ENCODE measurements around the gene CX3CR1. TPM values are rescaled to one million over a fixed set of nuclear protein-coding genes. Genes with fewer than 3 reads are reported as not detected.

Gene CX3CR1
- total RNA-seq, 1 donor from 2014 or later = not detected

DNA sequence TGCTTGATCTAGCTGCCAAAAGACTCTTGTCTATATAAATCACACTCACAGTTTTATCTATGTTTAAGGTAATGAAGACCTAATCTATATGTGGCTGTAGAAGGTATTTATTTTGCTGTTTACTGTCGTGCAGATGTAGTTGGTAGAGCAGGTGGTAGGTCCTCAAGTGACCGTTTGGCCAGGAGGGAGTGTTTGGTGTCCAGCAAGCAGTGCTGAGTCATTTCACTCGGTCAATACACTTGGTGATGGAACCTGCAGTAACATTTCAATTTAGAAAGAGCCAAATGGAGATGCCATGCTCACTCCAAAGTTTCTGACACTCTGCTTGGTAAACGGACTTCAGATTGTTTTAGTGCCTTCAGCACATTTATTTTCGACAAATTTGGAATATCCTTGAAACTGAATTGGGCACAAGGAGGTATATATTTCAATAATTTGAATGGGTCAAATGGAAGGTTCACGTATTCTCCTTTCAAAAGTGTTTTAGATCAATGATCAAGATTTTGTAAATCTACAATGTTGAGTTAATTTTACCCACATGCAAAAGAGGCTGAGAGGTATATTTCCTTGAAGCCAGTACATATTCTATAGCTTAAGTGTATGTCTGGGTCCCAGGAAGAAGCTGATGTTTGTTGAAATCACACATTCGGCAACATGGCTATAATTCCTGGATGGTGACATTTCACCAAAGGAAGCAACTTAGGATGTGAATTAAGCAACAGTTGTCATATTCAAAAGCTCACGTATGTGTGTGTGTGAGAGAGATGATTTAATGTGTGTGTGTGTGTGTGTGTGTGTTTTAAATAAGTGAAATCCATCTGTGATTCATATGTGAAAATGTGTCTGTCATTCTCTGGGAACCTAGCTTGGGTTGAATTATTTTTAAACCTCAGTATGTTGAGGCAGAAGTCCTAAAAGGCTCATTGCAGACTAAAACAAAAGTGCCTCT, 7.7 kb upstream of the CX3CR1 start:
- H3K9me3 Mint-ChIP-seq (ENCODE audit: unreplicated experiment) = no peaks in the 10 kb centered on the region
- H3K27me3 Mint-ChIP-seq (ENCODE audit: unreplicated experiment) = no peaks in the 10 kb centered on the region
- TF ChIP-seq CTCF (IDR thresholded peaks at IDR 0.05; ENCODE audit: partially characterized antibody, unreplicated experiment) = no peak
- no peak for DNase-seq
- H3K4me1 Mint-ChIP-seq (ENCODE audit: low read depth, unreplicated experiment) = peaks cover 3% of the 10 kb centered on the region
- no peak overlapping the region for H3K27ac Mint-ChIP-seq (ENCODE audit: unreplicated experiment)
- no peaks in the 10 kb centered on the region for H3K36me3 Mint-ChIP-seq (ENCODE audit: unreplicated experiment)
- H3K4me3 Mint-ChIP-seq (ENCODE audit: unreplicated experiment) = no peak overlapping the region

DNA sequence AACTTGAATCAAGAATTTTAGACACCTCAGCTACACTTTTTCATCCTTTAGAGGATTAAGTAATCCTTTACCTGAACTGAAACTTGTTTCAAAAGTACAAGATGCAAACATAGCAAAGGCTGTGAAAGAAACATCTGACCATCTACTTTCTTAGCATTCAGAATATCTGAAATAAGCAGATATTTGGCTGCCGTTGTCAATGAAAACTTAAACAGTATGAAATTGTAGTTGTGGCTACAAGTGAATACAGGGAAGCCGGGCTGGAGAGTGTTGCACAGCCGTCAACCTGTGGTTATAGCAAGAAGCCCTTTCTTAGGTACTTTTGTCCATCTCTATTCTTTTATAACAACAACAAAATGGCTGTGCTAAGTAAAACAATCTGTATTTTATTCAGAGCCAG, 6.9 kb upstream of the CX3CR1 start:
- no peak overlapping the region for H3K4me3 Mint-ChIP-seq (ENCODE audit: unreplicated experiment)
- H3K9me3 Mint-ChIP-seq (ENCODE audit: unreplicated experiment) = no peaks in the 10 kb centered on the region
- no peaks in the 10 kb centered on the region for H3K27me3 Mint-ChIP-seq (ENCODE audit: unreplicated experiment)
- no peak overlapping the region for H3K27ac Mint-ChIP-seq (ENCODE audit: unreplicated experiment)
- peaks cover 3% of the 10 kb centered on the region for H3K4me1 Mint-ChIP-seq (ENCODE audit: low read depth, unreplicated experiment)
- H3K36me3 Mint-ChIP-seq (ENCODE audit: unreplicated experiment) = no peaks in the 10 kb centered on the region
- TF ChIP-seq CTCF (IDR thresholded peaks at IDR 0.05; ENCODE audit: partially characterized antibody, unreplicated experiment) = no peak
- no peak for DNase-seq

- TF ChIP-seq CTCF (IDR thresholded peaks at IDR 0.05; ENCODE audit: partially characterized antibody, unreplicated experiment) = no peak
- Mint-ChIP-seq H3K27ac (ENCODE audit: unreplicated experiment) (no peak overlapping the region), H3K27me3 (ENCODE audit: unreplicated experiment) (no peaks in the 10 kb centered on the region), H3K36me3 (ENCODE audit: unreplicated experiment) (no peaks in the 10 kb centered on the region), H3K4me3 (ENCODE audit: unreplicated experiment) (no peak overlapping the region), H3K9me3 (ENCODE audit: unreplicated experiment) (peaks cover 1% of the 10 kb centered on the region), H3K4me1 (ENCODE audit: low read depth, unreplicated experiment) (peaks cover 3% of the 10 kb centered on the region)
- no peak for DNase-seq
Measured at GRCh38 chr3:39285332-39285731, 5.5 kb upstream of the CX3CR1 start.

GRCh38 chr3:39284457-39284881, 4.6 kb upstream of the CX3CR1 start:
- H3K9me3 Mint-ChIP-seq (ENCODE audit: unreplicated experiment) = peaks cover 1% of the 10 kb centered on the region
- H3K27ac Mint-ChIP-seq (ENCODE audit: unreplicated experiment) = no peak overlapping the region
- no peak for TF ChIP-seq CTCF (IDR thresholded peaks at IDR 0.05; ENCODE audit: partially characterized antibody, unreplicated experiment)
- H3K4me3 Mint-ChIP-seq (ENCODE audit: unreplicated experiment) = no peak overlapping the region
- no peaks in the 10 kb centered on the region for H3K36me3 Mint-ChIP-seq (ENCODE audit: unreplicated experiment)
- no peak for DNase-seq
- H3K27me3 Mint-ChIP-seq (ENCODE audit: unreplicated experiment) = no peaks in the 10 kb centered on the region
- peaks cover 3% of the 10 kb centered on the region for H3K4me1 Mint-ChIP-seq (ENCODE audit: low read depth, unreplicated experiment)

DNA sequence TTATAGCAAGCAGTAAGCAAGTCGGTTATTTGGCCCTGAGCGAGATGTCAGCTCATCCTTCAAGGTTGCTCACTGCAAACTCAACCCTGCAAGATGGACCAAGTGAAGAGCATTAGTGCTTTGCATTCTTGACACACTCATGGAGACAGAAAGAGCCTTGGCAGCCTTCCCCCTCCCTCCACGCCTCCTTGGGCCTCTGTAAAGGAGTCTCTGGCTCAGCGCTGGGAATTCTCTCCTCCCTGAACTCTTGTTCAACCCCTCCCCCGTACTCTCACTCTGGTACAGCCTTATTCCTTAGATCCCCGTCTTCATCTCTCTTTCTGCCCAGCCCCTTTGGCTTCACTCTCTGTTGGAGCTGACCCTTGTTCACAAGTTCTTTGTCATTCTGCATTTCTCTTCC, 2.2 kb upstream of the CX3CR1 start:
- Mint-ChIP-seq H3K9me3 (ENCODE audit: unreplicated experiment) (peaks cover 1% of the 10 kb centered on the region), H3K27me3 (ENCODE audit: unreplicated experiment) (peaks cover 2% of the 10 kb centered on the region)
- no peak for DNase-seq

More for the DNA sequence above, 2.2 kb upstream of the CX3CR1 start:
- Mint-ChIP-seq H3K4me1 (ENCODE audit: low read depth, unreplicated experiment) (peaks cover 1% of the 10 kb centered on the region), H3K36me3 (ENCODE audit: unreplicated experiment) (no peaks in the 10 kb centered on the region), H3K27ac (ENCODE audit: unreplicated experiment) (no peak overlapping the region), H3K4me3 (ENCODE audit: unreplicated experiment) (no peak overlapping the region)
- no peak for TF ChIP-seq CTCF (IDR thresholded peaks at IDR 0.05; ENCODE audit: partially characterized antibody, unreplicated experiment)

Data from glutamatergic neuron (in vitro differentiated cells).